Measurements from ENCODE around the gene GNLY.

GRCh38 chr2:85665264-85665937 lies 28.8 kb upstream of the GNLY start:
- no peak for TF ChIP-seq CTCF (IDR thresholded peaks at IDR 0.05)
- no peak for TF ChIP-seq EP300 (IDR thresholded peaks at IDR 0.05)
- TF ChIP-seq POLR2A (IDR thresholded peaks at IDR 0.05): peak in 3 of 4 donors; percentile 24 to 49 (median 29)
- peak in 1 of 2 donors; percentile 59 for TF ChIP-seq POLR2AphosphoS5 (IDR thresholded peaks at IDR 0.05)

All from upper lobe of left lung (tissue), 4 donors.